Panc1 (cell line): ENCODE measurements around the gene NPAS2.

ENCODE experiments used
- CTCF ChIP-seq: fragments of 450-650 bp; IDR thresholded peaks from 2 replicates; pipeline ENCODE4 v1.5.1; 2017; ENCODE audit warnings: mild to moderate bottlenecking
- POLR2AphosphoS5 ChIP-seq: IDR thresholded peaks from 2 replicates; pipeline ENCODE4 v1.6.1; 2012; ENCODE audit warnings: mild to moderate bottlenecking, low read depth, low read length, moderate library complexity
- REST ChIP-seq, 2 experiments: IDR thresholded peaks; 2 replicates each; pipeline ENCODE4 v1.6.1; 2011 to 2012; ENCODE audit warnings: low read depth in 2 of 2, control low read depth in 1 of 2, low read length in 1 of 2, mild to moderate bottlenecking in 1 of 2, moderate library complexity in 1 of 2; ENCODE audit not compliant: insufficient read depth in 1 of 2
- SIN3A ChIP-seq: IDR thresholded peaks from 2 replicates; pipeline ENCODE4 v1.6.1; 2012; ENCODE audit warnings: low read depth, mild to moderate bottlenecking, low read length, moderate library complexity, borderline replicate concordance; ENCODE audit not compliant: insufficient read depth
- TCF7L2 ChIP-seq: IDR thresholded peaks from 2 replicates; pipeline ENCODE4 v1.6.1; 2011; ENCODE audit warnings: mild to moderate bottlenecking, low read depth, low read length, inconsistent platforms

GRCh38 chr2:100783987-100784386, 36.0 kb upstream of the NPAS2 start:
- TF ChIP-seq POLR2AphosphoS5 (no peak), CTCF (no peak), SIN3A (no peak), REST (IDR thresholded peaks at IDR 0.05; ENCODE audit: insufficient read depth in 1 of 2, low read depth in 2 of 2, low read length in 1 of 2) (no peak), TCF7L2 (no peak)
